GM20000 (cell line): Measurements from ENCODE around the gene SUGCT.
"Not testable (repeated sequence)": the region's sequence is repeated elsewhere in the genome, so short reads cannot be mapped to it uniquely, and the experiment has no call there.

Experiments used
- DNase-seq: peaks from one replicate; pipeline ENCODE4 v3.0.0; 2012; ENCODE audit warnings: low spot score
- CTCF ChIP-seq: IDR thresholded peaks from 2 replicates; pipeline ENCODE4 v1.5.1; 2012; ENCODE audit warnings: mild to moderate bottlenecking, control low read depth; ENCODE audit errors: extremely low read depth, missing control alignments

Gene SUGCT

GRCh38 chr7:40248681-40249080 is 113.9 kb downstream of the SUGCT start:
- DNase-seq = no peak
- TF ChIP-seq CTCF = no peak

GRCh38 chr7:40253444-40253843 is 118.6 kb downstream of the SUGCT start:
- not testable (repeated sequence) for DNase-seq

GRCh38 chr7:40263752-40264390 is 129.1 kb downstream of the SUGCT start:
- TF ChIP-seq CTCF = no peak

GRCh38 chr7:40267583-40267982 is 132.8 kb downstream of the SUGCT start:
- no peak for TF ChIP-seq CTCF
- DNase-seq = no peak

More at GRCh38 chr7:40263752-40264390, 129.1 kb downstream of the SUGCT start:
- no peak for DNase-seq

DNA sequence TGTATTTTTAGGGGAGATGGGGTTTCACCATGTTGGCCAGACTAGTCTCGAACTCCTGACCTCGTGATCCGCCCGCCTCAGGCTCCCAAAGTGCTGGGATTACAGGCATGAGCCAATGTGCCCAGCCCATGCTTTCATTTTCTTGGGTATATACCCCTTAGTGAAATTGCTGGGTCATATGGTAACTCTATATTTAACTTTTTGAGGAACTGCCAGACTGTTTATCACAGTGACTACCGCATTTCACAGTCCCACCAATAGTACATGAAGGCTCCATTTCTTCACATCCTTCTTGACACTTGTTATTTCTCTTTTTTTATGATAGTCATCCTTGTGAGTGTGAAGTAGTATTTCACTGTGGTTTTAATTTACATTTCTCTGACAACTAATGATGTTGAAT is 134.0 kb downstream of the SUGCT start:
- not testable (repeated sequence) for DNase-seq

GRCh38 chr7:40276061-40276460 is 141.3 kb downstream of the SUGCT start:
- TF ChIP-seq CTCF = no peak
- DNase-seq = no peak

GRCh38 chr7:40279991-40280390 is 145.2 kb downstream of the SUGCT start:
- DNase-seq = no peak
- no peak for TF ChIP-seq CTCF

- TF ChIP-seq CTCF = no peak
- DNase-seq = no peak
These were observed 148.1 kb downstream of the SUGCT start for GRCh38 chr7:40282858-40283257.
